HEK293T (cell line): ENCODE data around the gene ADAMTS13.

Source experiments
- ARNT ChIP-seq: fragments of 450-650 bp; IDR thresholded peaks from 2 replicates; pipeline ENCODE4 v1.6.1; 2017; ENCODE audit warnings: mild to moderate bottlenecking
- BHLHE40 ChIP-seq: fragments of 450-650 bp; IDR thresholded peaks from 2 replicates; pipeline ENCODE4 v1.6.1; 2016; ENCODE audit warnings: mild to moderate bottlenecking, moderate library complexity, borderline replicate concordance
- FOXK2 ChIP-seq: fragments of 450-650 bp; IDR thresholded peaks from 2 replicates; pipeline ENCODE4 v1.6.1; 2016; ENCODE audit warnings: mild to moderate bottlenecking
- FOXM1 ChIP-seq: fragments of 450-650 bp; IDR thresholded peaks from 2 replicates; pipeline ENCODE4 v1.6.1; 2017; ENCODE audit warnings: mild to moderate bottlenecking, borderline replicate concordance
- L3MBTL2 ChIP-seq: fragments of 450-650 bp; conservative IDR thresholded peaks from 2 replicates; pipeline ENCODE4 v1.6.1; 2016; ENCODE audit warnings: mild to moderate bottlenecking
- LEF1 ChIP-seq: fragments of 450-650 bp; IDR thresholded peaks from 2 replicates; pipeline ENCODE4 v1.6.1; 2017; ENCODE audit warnings: mild to moderate bottlenecking, borderline replicate concordance
- SP1 ChIP-seq: fragments of 450-650 bp; IDR thresholded peaks from 2 replicates; pipeline ENCODE4 v1.6.1; 2017
- TARDBP ChIP-seq: fragments of 450-650 bp; IDR thresholded peaks from 2 replicates; pipeline ENCODE4 v1.6.1; 2016
- TF ChIP-seq, protein P1 (sequence below): fragments of 450-650 bp; IDR thresholded peaks from 2 replicates; pipeline ENCODE4 v1.6.1; 2016

GRCh38 chr9:133389562-133389961, 32.6 kb upstream of the ADAMTS13 start:
- TF ChIP-seq ARNT (no peak), L3MBTL2 (no peak), LEF1 (no peak), SP1 (no peak), FOXK2 (no peak), BHLHE40 (no peak), FOXM1 (no peak), TARDBP (no peak)
- TF ChIP-seq, protein P1, sequence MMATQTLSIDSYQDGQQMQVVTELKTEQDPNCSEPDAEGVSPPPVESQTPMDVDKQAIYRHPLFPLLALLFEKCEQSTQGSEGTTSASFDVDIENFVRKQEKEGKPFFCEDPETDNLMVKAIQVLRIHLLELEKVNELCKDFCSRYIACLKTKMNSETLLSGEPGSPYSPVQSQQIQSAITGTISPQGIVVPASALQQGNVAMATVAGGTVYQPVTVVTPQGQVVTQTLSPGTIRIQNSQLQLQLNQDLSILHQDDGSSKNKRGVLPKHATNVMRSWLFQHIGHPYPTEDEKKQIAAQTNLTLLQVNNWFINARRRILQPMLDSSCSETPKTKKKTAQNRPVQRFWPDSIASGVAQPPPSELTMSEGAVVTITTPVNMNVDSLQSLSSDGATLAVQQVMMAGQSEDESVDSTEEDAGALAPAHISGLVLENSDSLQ: no peak
